T-cell (primary cell): ENCODE results near the gene HELZ2. TPM values are rescaled to one million over a fixed set of nuclear protein-coding genes. Genes with fewer than 3 reads are reported as not detected.

ENCODE experiments used
- ATAC-seq, 4 experiments: fragments of 200-7000 bp in 3 of 4; fragments of 150-1000 bp in 1 of 4; cut with Tn5 transposase; replicated peaks in 1 of 4; 1 replicate in 3 of 4; 2 replicates in 1 of 4; pipeline ENCODE4 v1.10.0; 2021; ENCODE audit warnings: moderate library complexity in 3 of 4, mild to moderate bottlenecking in 2 of 4, moderate number of reproducible peaks in 1 of 4
- CTCF ChIA-PET, 2 donors: fragments of 300-600 bp; sonication (Branson Sonifier 250); formaldehyde crosslinking; loops; one replicate each; lab custom pipeline; 2022; ENCODE audit warnings: antibody characterized with exemption in 2 of 2; lab: Charles Lee
- POLR2A ChIA-PET, 2 donors: fragments of 300-600 bp; sonication (Branson Sonifier 250); formaldehyde crosslinking; loops; one replicate each; lab custom pipeline; 2022; ENCODE audit warnings: antibody characterized with exemption in 2 of 2; lab: Charles Lee
- DNase-seq, 35 experiments: peaks; one replicate each; pipeline versions ENCODE4 v3.0.0 to v3.0.0-alpha.2; 2013 to 2023
- H3K27ac ChIP-seq: one replicate; pipeline ENCODE4 v1.5.1; 2013; ENCODE audit warnings: low read length
- H3K27me3 ChIP-seq, 2 experiments: replicated peaks in 1 of 2; 1 replicate in 1 of 2; 2 replicates in 1 of 2; pipeline versions ENCODE4 v1.6.1 to v1.7.0; 2013; ENCODE audit warnings: low read length in 1 of 2, mixed read lengths in 1 of 2; ENCODE audit not compliant: control insufficient read depth in 2 of 2, insufficient read depth in 2 of 2; ENCODE audit errors: extremely low read depth in 1 of 2
- H3K36me3 ChIP-seq, 2 donors: 1 replicate in 1 of 2; 2 replicates in 1 of 2; pipeline versions ENCODE4 v1.6.1 to v1.7.0; 2013; ENCODE audit warnings: low read length in 1 of 2; ENCODE audit not compliant: control insufficient read depth in 2 of 2, insufficient read depth in 1 of 2; ENCODE audit errors: extremely low read depth in 1 of 2
- H3K4me1 ChIP-seq, 2 experiments: 1 replicate in 1 of 2; 2 replicates in 1 of 2; pipeline versions ENCODE4 v1.6.1 to v1.7.0; 2013; ENCODE audit warnings: low read length in 2 of 2, mixed read lengths in 1 of 2; ENCODE audit not compliant: insufficient read depth in 2 of 2, control insufficient read depth in 1 of 2; ENCODE audit errors: extremely low read depth in 1 of 2
- H3K4me3 ChIP-seq, 2 donors: 1 replicate in 1 of 2; 2 replicates in 1 of 2; pipeline versions ENCODE4 v1.5.1 to v1.7.0; 2013; ENCODE audit warnings: mild to moderate bottlenecking in 2 of 2, low read length in 1 of 2, moderate library complexity in 1 of 2; ENCODE audit not compliant: control insufficient read depth in 1 of 2; ENCODE audit errors: extremely low read depth in 1 of 2
- H3K9me3 ChIP-seq: 2 replicates; pipeline ENCODE4 v1.7.0; 2013
- H3K27ac Mint-ChIP-seq, 2 donors: one replicate each; pipeline ENCODE4 v1.8.0; 2020 to 2021; ENCODE audit warnings: mild to moderate bottlenecking in 2 of 2, mixed read lengths in 2 of 2
- H3K27me3 Mint-ChIP-seq, 2 donors: one replicate each; pipeline ENCODE4 v1.8.0; 2021 to 2022; ENCODE audit warnings: mixed read lengths in 2 of 2
- H3K36me3 Mint-ChIP-seq: one replicate; pipeline ENCODE4 v1.8.0; 2021; ENCODE audit warnings: mixed read lengths
- H3K4me1 Mint-ChIP-seq, 3 donors: one replicate each; pipeline ENCODE4 v1.8.0; 2020 to 2022; ENCODE audit warnings: mixed read lengths in 3 of 3, mild to moderate bottlenecking in 1 of 3
- H3K4me3 Mint-ChIP-seq, 3 donors: one replicate each; pipeline ENCODE4 v1.8.0; 2020 to 2022; ENCODE audit warnings: mild to moderate bottlenecking in 3 of 3, mixed read lengths in 3 of 3, moderate library complexity in 3 of 3
- H3K9me3 Mint-ChIP-seq, 3 donors: one replicate each; pipeline ENCODE4 v1.8.0; 2020 to 2022; ENCODE audit warnings: mixed read lengths in 3 of 3
- WGBS: methylation state at CpG from one replicate; pipeline ENCODE4 v1.1.5; 2013; ENCODE audit warnings: missing lambda C conversion rate; ENCODE audit not compliant: insufficient coverage; 5-methylcytosine and 5-hydroxymethylcytosine counted together
- total RNA-seq, 35 experiments: library from RNA in 6 of 35; stranded (reverse) in 6 of 35; fragments of 120-200 nt in 1 of 35; gene quantifications; one replicate each; pipeline versions ENCODE4 v1.2.1 to v1.2.4 and lab custom pipeline; 2013 to 2026

The HELZ2 gene
- total RNA-seq, 5 donors from 2014 or later (not counting 1 experiment from before 2014, with no cell fraction given), result 31.6 to 73.0 (median 43.5) TPM

DNA sequence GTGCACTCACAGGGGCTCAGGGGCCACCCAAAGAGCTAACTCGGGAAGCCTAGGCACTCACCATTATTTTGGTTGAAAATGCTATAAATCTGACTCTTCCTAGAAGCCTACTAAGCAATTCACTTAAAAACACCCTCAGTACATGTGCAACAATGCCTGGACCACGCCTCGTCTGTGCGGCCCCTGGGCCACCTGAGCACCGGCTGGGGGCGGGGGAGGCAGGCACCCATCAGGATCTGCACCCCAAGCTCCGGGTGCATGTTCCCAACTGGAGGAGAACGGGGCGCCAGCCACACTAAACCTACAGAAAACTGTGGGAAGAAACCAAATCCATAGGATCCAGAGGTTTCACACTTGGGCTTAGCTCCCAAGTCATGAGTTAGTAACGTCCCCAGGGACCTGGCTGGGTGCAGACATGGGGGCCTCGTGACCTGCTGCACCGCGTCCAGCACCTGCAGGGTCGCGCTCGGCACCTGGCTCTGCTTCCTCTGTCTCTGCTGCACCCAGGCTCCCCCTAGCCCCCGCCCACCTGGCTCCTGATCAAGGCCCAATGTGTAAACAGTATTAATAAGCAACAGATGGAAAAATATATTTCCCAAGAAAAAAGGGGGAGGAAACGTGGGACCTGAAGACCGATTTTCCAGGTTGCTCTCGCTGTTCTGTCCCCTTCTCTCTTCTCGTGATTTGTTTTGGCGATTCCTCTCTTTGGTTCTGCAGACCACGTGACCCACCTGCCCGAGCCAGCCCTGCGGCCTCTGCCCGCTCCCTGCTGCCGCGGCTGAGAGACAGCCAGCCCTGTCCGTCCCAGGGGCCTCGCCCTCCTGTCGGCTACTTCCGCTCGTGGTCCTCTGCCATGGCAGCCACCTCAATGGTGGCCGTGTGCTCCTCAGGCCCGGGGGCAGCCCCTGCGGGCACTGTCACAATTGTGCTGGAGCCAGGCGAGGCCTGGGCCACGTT, 15.5 kb upstream of the HELZ2 start:
- POLR2A ChIA-PET, result no interaction called here
- no peak overlapping the region for H3K4me3 Mint-ChIP-seq
- peaks cover 12 to 21% (median 13%) of the 10 kb centered on the region in 3 donors for H3K4me1 Mint-ChIP-seq
- no peak for ATAC-seq
- H3K36me3 Mint-ChIP-seq, result peaks cover 40% of the 10 kb centered on the region
- 93% methylated on average over 32 of the region's 38 CpGs for WGBS
- Histone ChIP-seq H3K4me3 (no peak overlapping the region), H3K27ac (no peak overlapping the region), H3K9me3 (no peaks in the 10 kb centered on the region), H3K4me1 (peaks cover 2 to 21% of the 10 kb centered on the region in 2 experiments), H3K27me3 (no peaks in the 10 kb centered on the region), H3K36me3 (peaks cover 18 to 44% of the 10 kb centered on the region in 2 donors)
- CTCF ChIA-PET, result no interaction called here
- H3K9me3 Mint-ChIP-seq, result no peaks in the 10 kb centered on the region
- DNase-seq, result no peak
- no peaks in the 10 kb centered on the region for H3K27me3 Mint-ChIP-seq
- no peak overlapping the region for H3K27ac Mint-ChIP-seq

DNA sequence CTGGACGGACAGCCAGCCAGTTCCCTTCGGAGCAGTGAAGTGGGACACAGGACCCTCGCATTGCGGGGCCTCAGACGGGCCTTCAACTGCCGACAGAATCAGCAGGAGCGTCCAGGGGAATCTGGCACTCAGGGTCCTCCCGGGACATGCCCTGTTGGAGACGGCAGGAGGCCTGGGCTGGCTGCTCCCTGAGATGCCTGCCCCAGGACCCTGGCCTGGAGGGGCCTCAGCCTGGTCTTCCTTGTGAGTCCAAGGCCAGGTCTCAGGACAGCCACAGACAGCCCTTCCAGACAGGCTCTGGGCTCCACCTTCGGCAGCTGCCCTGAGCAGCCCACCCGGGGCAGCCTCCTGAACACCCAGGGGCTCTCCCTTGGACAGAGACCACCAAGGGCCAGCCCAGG, 14.6 kb upstream of the HELZ2 start:
- Histone ChIP-seq H3K4me3 (no peak overlapping the region), H3K36me3 (peaks cover 18 to 41% of the 10 kb centered on the region in 2 donors), H3K9me3 (no peaks in the 10 kb centered on the region), H3K27me3 (no peaks in the 10 kb centered on the region), H3K4me1 (peaks cover 2 to 21% of the 10 kb centered on the region in 2 experiments), H3K27ac (no peak overlapping the region)
- 98% methylated on average over 11 of the region's 11 CpGs for WGBS
- CTCF ChIA-PET, result no interaction called here
- ATAC-seq (no peak), DNase-seq (no peak)
- Mint-ChIP-seq H3K9me3 (no peaks in the 10 kb centered on the region), H3K36me3 (peaks cover 38% of the 10 kb centered on the region), H3K4me3 (peak overlapping the region in 1 of 3 donors; percentile 65), H3K27ac (no peak overlapping the region), H3K27me3 (no peaks in the 10 kb centered on the region), H3K4me1 (peaks cover 12 to 21% (median 13%) of the 10 kb centered on the region in 3 donors)
- POLR2A ChIA-PET, result no interaction called here

DNA sequence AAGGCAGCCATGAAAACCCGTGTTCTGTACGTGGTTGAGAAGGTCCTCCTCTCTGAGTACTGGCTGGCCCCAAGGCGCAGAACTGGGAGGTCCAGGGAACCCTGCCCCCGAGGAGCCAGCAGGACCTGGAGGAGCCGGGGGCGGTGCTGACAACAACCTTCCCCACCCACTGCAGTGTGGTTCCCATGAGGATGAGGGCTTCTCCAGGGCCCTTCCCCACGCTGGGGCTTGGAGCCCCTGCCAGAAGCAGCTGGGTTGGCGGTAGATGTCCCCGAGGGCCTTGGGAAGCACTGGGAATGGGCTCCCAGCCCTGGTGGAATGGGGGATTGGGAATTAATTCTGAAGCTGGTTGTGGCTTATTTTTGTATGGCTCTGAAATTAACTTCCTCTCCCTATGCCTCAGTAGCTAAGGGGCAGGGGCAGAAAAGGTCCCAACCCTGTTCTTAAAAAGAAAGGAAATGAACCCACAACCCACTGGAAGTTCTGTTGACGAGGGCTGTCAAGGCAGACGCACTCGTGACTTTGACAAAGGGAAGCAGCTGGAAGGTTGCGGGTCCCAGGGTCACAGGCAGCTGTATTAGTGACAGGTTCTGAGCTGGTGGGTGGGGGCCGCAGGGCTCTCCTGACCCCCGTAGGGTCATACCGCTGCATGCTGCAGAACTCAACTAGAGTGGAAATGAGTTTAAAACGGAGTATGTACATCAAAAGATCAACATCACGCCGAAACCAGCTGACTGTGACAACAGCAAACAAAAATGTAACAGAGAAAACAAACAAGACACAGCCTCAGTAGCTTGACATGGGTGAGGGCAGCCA, 13.9 kb upstream of the HELZ2 start:
- Mint-ChIP-seq H3K4me1 (peaks cover 12 to 21% (median 13%) of the 10 kb centered on the region in 3 donors), H3K27ac (peak overlapping the region in 1 of 2 donors; percentile 66), H3K9me3 (no peaks in the 10 kb centered on the region), H3K36me3 (peaks cover 32% of the 10 kb centered on the region), H3K27me3 (no peaks in the 10 kb centered on the region), H3K4me3 (peak overlapping the region in 1 of 3 donors; percentile 65)
- CTCF ChIA-PET, result no interaction called here
- Histone ChIP-seq H3K36me3 (peaks cover 18 to 35% of the 10 kb centered on the region in 2 donors), H3K27me3 (no peaks in the 10 kb centered on the region), H3K9me3 (no peaks in the 10 kb centered on the region), H3K4me1 (peaks cover 2 to 21% of the 10 kb centered on the region in 2 experiments), H3K4me3 (no peak overlapping the region), H3K27ac (no peak overlapping the region)
- POLR2A ChIA-PET, result no interaction called here
- peak in 15 of 35 experiments; percentile 14 to 57 (median 37) for DNase-seq
- 61% methylated on average over 6 of the region's 19 CpGs for WGBS
- ATAC-seq, result peak; percentile 17 to 86 (median 54)

DNA sequence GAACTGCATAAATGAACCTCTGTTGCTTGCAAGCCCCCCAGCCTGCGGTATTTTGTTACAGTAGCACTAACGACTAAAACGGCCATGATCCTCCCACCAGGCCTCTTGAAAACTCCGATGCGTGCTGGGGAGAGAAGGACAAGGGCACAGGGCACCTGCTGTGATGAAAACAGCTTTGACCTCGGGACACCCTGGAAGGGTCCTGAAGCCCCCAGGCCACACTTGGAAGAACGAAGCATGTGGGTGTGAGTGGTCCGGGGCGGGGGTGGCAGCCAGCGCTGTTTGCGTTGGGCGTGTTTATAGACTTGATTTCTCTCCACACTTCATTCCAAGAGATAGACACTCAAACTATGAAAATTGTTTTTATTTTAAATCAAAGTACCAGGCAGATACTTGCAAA, 13.2 kb upstream of the HELZ2 start:
- Histone ChIP-seq H3K4me1 (peaks cover 2 to 21% of the 10 kb centered on the region in 2 experiments), H3K4me3 (no peak overlapping the region), H3K9me3 (no peaks in the 10 kb centered on the region), H3K36me3 (peaks cover 11 to 28% of the 10 kb centered on the region in 2 donors), H3K27ac (no peak overlapping the region), H3K27me3 (no peaks in the 10 kb centered on the region)
- ATAC-seq, result no peak
- no peaks in the 10 kb centered on the region for H3K9me3 Mint-ChIP-seq
- WGBS, result 94% methylated on average over 5 of the region's 12 CpGs
- peaks cover 12 to 21% (median 13%) of the 10 kb centered on the region in 3 donors for H3K4me1 Mint-ChIP-seq
- H3K4me3 Mint-ChIP-seq, result peak overlapping the region in 1 of 3 donors; percentile 65
- DNase-seq, result no peak
- CTCF ChIA-PET, result no interaction called here
- H3K36me3 Mint-ChIP-seq, result peaks cover 29% of the 10 kb centered on the region
- no peaks in the 10 kb centered on the region for H3K27me3 Mint-ChIP-seq
- H3K27ac Mint-ChIP-seq, result no peak overlapping the region
- POLR2A ChIA-PET, result no interaction called here

DNA sequence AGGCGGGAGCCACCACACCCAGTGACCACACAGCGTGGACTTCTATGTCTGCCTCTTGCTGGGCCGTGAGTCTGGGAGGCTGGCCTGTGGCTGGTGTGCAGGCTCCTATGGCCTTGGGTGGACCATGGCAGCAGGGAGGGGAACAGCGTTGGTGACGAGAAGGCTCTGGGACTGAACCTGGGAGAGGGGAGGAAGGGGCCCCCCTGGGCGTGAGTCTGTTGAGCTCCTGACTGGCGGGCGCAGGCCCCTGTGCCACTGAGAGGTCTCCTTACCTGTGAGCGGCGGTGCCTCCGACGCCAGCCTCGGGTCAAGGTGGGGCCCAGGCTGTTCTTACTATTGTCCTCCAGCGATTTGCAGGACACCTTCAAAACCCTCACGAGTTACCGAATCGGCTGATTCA, 12.8 kb upstream of the HELZ2 start:
- H3K4me1 Mint-ChIP-seq, result peaks cover 12 to 21% (median 13%) of the 10 kb centered on the region in 3 donors
- CTCF ChIA-PET, result no interaction called here
- no peaks in the 10 kb centered on the region for H3K9me3 Mint-ChIP-seq
- 87% methylated on average over 15 of the region's 17 CpGs for WGBS
- peaks cover 2 to 21% of the 10 kb centered on the region in 2 experiments for H3K4me1 ChIP-seq
- no peak overlapping the region for H3K27ac ChIP-seq
- POLR2A ChIA-PET, result no interaction called here
- ATAC-seq (no peak), DNase-seq (no peak)
- no peaks in the 10 kb centered on the region for H3K27me3 Mint-ChIP-seq
- H3K4me3 ChIP-seq, result no peak overlapping the region
- H3K9me3 ChIP-seq, result no peaks in the 10 kb centered on the region
- H3K27me3 ChIP-seq, result no peaks in the 10 kb centered on the region
- H3K36me3 Mint-ChIP-seq, result peaks cover 26% of the 10 kb centered on the region
- H3K4me3 Mint-ChIP-seq, result peak overlapping the region in 1 of 3 donors; percentile 65
- no peak overlapping the region for H3K27ac Mint-ChIP-seq
- peaks cover 8 to 23% of the 10 kb centered on the region in 2 donors for H3K36me3 ChIP-seq
